GM10847 (cell line): ENCODE results near the gene RAC3.

Source experiments
- POLR2A ChIP-seq: IDR thresholded peaks from 2 replicates; pipeline ENCODE4 v1.6.1; 2011; ENCODE audit not compliant: insufficient read length; ENCODE audit errors: extremely low read depth

The RAC3 gene

DNA sequence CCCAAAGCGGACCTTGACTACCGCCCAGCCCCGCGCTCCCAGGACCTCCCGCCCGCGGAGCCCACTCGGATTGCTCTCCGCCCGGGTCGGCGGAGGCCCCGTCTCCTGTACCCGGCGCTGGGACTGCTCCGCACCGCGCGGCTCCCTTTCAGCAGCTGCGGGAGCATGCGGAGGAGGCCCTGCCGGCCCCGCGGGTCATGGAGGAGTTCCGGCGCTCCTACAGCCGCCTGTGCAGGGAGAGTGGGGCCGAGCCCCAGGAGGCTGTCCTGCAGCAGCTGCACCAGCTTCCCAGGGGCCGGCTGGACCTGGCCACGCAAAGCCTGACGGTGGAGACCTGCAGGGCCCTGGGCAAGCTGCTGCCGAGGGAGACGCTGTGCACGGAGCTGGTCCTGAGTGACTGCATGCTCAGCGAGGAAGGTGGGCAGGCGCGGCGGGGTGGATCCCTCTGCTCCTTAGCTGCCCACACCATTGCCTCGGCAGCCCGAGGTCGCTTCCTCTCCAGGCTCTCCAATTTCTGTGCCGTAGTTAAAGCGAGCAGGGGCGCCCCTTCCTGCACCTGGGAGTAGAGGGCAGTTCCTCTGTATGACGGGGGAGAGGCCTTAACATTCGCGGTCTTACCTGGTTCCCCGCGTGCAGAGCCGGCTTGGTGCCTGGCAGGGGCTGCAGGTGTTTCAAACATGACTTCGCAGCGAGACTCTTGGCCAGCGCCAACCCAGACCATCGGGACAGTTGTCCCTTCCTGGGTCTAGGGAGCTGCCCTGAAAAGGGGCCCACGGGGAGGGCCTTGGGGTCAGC lies 7.8 kb upstream of the RAC3 start:
- TF ChIP-seq POLR2A: no peak

DNA sequence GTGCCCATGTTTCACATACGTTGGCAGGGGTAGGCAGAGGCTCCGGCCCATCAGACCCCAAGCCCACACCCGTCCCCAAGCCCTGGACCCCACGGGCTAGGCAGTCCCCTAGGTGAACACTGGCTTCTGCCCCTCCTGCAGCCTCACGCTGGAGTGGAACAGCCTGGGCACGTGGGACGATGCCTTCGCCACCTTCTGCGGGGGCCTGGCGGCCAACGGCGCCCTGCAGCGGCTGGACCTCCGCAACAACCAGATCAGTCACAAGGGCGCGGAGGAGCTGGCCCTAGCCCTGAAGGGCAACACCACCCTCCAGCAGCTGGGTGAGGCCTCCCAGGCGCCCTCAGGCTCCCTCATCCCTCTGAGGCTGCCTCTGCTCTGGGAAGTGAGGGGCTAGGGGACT lies 6.6 kb upstream of the RAC3 start:
- no peak for TF ChIP-seq POLR2A

DNA sequence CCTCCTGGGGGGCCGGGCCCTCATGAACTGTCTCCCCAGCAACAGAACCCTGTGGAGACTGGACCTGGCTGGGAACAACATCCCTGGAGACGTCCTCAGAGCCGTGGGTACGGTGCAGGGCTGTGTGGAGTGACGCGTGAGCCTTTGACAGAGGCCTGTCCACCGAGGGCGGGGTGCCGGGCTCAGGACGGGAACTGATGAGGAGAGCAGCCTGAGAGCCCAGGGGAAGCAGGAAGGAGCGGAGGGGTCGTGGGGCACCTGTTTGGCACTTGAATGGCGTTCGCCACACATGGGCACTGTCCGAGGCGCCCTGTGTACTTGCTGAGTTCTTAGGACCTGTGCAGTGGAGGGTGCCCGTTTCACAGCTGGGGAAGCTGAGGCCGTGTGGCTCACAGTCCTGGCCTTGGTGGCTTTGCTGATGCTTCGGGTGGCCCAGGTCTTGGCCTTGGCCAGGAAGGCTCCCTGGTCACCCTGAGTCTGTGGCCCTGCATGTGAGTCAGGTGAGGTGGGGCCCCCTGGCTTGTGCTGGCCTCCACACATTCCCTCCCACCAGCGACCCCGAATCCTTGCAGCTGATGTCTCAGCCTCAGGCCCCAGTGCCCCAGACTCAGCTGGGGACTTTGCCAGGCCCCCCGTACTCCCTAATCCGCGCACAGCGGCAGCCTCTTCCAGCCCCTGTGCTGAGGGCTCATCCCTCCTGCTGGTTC lies 5.9 kb upstream of the RAC3 start:
- TF ChIP-seq POLR2A: no peak

DNA sequence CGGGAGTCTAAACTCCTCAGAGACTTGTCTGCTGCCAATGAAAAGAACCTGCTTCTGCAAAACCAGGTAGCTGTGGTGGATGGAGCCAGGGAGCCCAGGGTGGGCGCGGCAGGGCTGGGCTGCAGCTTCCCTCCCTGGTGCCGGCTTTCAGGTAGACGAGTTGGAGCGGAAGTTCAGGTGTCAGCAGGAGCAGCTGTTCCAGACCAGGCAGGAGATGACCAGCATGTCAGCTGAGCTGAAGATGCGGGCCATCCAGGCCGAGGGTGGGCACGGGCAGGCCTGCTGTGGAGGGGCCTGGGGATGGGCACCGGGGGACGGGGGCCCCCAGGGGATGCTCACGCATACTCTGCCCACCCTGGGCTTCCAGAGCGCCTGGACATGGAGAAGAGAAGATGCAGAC lies 3.2 kb upstream of the RAC3 start:
- no peak for TF ChIP-seq POLR2A

DNA sequence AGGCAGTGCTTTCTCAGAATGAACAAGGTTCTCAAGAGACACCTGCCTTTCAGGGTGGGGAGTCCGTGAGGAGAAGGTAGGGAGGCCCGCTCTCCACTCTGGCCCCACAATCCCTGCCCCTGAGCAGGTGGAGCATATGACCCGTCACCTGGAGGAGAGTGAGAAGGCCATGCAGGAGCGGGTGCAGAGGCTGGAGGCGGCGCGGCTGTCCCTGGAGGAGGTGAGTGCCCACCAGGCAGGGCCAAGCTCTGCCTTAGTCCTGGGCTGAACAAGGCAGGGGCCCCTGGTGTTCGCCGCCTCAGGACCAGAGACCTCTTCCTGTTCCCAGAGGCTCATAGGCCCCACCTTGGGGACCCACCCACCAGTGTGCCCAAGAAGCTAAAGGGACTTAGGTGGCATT lies 2.5 kb upstream of the RAC3 start:
- no peak for TF ChIP-seq POLR2A

DNA sequence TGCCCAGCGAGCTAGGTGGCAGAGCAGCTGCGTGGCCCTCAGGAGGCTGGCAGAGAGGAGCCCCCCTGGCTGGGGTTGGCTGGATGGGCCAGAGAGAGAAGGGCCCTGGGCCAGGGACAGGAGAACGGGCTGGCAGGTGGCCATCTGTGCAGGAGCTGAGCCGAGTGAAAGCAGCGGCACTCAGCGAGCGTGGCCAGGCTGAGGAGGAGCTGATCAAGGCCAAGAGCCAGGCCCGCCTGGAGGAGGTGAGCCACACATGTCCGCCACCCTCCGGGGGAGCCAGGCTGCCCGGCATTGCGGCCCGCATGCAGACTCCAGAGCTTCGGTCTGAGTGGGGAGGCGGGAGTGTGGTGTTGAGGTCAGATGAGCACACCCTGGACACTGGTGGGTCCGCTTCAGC lies 2.1 kb upstream of the RAC3 start:
- no peak for TF ChIP-seq POLR2A

DNA sequence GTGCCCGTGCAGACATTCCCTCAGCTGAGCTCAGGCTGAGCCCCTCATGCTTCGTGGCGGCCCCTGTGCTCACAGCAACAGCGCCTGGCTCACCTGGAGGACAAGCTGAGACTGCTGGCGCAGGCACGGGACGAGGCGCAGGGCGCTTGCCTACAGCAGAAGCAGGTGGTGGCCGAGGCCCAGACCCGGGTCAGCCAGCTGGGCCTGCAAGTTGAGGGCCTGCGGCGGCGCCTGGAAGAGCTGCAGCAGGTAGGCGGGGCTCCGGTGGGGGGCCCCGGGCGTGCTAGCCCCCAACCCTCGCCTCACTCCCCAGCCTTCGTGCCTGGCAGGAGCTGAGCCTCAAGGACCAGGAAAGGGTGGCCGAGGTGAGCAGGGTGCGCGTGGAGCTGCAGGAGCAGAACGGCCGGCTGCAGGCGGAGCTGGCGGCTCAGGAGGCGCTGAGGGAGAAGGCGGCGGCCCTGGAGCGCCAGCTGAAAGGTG lies 1.4 kb upstream of the RAC3 start:
- TF ChIP-seq POLR2A: no peak

DNA sequence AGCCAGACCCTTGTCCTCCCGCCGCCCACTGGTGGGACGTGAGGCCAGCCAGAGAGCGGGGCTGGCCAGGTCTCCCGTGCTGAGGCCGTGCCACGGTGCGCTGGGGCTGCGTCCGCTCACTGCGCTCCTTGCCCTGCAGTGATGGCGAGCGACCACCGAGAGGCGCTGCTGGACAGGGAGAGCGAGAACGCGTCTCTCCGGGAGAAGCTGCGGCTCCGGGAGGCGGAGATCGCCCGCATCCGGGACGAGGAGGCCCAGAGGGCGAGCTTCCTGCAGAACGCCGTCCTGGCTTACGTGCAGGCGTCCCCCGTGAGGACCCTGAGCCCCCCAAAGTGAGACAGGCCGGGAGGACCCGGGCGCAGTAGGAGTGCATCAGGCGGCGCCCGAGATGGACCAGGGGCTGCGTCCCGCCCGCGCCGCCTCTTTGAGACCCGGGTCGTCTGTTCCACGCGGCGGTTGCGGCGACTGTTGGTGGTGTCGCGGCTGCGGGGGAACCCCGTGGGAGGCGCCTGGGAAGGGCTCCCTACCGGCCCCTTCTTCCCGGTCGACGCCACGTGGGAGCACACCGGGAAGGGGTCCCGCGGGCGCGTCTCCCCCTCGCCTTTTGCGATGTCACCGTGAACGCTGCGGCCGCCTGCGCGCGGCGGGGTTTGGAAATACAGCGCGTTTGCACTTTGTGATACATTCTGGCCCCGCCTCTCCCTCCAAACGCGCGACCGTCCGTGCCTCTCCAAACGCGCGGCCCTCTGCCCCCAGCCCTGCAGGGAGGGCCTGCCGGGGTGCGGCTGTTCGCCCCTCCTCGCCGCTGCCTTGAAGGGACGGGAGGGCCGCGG lies 792 bp upstream of the RAC3 start:
- no peak for TF ChIP-seq POLR2A

DNA sequence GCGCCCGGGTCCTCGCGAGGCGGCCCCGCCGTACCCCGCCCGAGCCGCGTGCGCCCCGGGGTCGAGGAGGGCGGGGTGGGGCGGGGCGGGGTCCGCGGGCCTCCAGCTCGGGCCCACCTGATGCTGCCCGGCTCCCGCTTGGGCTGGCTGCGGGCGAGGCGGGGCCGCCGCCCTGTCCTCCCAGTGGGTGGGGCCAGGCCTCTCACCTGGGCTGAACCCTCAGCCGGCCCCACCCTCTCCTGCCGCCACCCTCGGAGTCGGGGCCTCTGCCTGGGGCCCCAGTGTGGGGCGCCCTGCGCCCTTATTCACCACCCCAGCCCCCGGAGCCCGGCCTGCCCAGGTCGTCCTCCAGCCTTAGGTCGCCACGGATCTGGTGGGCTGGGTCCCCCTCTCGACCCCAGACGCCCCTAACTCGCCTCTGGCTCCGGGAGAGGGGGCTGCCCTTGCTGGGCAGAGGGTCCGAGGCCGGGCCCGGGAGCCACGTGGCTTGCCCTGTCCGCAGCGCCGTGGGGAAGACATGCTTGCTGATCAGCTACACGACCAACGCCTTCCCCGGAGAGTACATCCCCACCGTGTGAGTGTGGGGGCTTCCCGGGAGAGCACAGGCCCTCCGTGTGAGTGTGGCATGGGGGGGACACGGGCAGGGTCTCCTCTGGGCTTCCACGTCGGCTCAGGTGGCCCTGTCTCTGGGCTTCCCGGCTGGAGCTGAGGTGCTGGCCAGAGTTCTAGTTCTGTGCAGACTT lies 578 bp downstream of the RAC3 start:
- no peak for TF ChIP-seq POLR2A

DNA sequence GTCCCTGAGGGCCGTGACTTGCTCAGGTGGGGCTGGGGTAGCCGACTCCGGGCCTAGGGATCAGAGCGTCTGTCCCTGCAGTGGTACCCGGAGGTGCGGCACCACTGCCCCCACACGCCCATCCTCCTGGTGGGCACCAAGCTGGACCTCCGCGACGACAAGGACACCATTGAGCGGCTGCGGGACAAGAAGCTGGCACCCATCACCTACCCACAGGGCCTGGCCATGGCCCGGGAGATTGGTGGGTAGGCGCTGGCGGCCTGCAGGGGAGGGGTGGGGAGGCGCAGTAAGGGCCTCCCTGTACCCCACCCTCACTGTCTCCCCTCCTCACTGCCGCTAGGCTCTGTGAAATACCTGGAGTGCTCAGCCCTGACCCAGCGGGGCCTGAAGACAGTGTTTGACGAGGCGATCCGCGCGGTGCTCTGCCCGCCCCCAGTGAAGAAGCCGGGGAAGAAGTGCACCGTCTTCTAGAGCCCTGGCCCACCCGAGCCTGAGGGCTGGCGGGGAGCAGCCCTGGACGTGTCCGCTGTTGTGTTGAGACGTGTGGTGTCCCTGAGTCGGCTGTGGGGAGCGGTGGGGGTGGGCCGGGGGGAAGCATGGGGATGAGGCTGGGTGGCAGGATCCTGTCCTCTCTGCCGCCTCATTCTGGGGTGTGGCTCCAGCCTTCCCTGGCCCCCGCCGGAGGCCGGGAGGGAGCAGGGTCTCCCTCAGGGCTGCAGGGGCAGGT lies 2.0 kb downstream of the RAC3 start:
- no peak for TF ChIP-seq POLR2A

DNA sequence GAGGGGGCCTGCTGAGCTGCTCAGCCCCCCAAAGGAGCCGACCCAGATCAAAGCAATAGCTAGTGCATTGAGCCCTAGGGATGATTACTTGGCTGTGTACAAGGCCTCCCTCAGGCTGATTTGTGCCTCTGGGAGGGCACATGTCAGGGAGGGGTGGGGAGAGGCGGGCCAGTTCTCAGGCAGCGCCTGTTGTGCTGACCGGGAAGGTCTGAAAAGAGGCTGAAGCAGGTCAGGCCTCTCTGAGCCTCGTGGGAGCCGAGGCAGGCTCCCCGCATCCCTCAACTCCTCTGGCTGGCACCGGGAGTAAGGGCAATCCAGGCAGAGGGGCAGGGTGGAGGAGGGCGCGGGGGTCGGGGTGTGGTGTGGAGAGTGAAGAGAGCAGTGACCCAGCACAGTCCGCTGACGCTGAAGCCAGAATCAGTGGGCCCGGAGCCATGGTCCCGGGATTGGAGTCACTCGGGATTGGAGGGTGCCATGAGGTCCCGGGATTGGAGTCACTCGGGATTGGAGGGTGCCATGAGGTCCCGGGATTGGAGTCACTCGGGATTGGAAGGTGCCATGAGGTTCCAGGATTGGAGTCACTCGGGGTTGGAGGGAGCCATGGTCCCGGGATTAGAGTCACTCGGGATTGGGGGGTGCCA lies 3.0 kb downstream of the RAC3 start:
- TF ChIP-seq POLR2A: no peak

DNA sequence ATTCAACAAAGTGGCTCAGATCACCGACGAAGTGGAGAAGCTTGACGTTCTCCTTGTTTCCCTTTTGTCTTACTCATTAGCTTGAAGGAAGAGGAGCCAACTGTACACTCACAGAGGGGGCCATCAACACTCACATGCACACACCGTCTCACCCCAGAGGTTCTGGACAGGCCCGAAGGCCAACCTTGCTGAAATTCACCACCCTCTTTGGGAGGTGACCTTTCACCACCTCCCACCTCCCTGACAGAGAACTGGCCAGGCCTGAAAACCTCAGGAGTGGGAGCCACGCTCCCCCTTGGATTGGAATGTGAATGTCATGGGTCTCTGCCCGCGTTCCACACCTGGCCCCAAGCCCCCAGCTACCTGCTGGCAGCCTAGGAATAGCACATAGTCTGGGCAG lies 4.0 kb downstream of the RAC3 start:
- no peak for TF ChIP-seq POLR2A

DNA sequence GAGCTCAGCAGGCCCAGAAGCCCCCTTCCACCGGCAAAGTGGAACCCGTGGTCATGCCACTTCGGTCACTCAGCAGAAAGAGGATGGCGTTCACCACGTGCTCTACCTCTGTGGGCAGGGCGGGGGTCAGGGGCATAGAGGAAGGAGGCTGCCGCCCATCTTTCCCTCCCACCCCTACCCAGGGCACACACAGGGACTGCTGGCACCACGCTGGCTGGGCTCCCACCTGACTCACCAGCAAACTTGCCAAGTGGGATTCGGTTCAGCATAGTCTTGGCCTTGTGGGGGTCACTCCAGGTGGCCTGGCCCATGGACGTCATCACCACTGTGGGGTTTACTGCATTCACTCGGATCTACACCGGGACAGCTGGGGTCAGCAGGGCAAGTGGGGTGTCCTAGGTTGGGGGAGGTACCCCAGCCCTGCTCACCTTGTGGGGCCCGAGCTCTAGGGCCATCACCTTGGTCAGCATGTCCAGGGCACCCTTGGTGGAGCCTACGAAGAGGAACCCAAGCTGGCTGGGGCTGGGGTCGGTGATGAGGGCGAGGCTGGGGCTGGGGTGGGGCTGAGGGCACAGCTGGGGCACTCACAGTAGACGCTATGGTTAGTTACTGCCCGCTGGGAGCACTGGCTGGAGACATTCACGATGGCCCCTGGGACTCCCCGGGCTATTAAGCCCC lies 4.6 kb downstream of the RAC3 start:
- no peak for TF ChIP-seq POLR2A

DNA sequence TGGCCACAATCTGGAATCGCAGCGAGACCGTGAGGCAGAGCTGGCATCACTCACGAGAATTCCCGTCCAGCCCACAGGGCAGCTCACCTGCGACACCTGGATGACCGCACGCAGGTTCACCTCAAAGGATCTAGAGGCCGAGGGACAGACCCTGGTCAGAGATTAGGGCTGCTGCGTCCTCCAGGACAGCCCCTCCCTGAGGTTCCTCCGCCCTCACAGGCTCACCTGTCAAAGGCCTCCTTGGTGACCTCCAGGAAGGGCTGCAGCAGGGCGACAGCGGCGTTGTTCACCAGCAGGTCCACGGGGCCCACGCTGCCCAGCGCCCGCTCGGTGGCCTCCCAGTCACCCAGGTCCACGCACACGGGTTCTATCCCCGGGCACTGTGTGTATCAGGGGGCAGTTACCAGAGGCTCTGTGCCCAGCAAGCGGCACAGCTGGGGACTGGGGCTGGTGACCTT lies 5.2 kb downstream of the RAC3 start:
- no peak for TF ChIP-seq POLR2A
